Common myeloid progenitor, CD34-positive (primary cell): ENCODE data around the gene STAT2.
A peak's percentile ranks its signal among the peaks of the same experiment; 100 is the strongest.
"Not testable (repeated sequence)": the region's sequence is repeated elsewhere in the genome, so short reads cannot be mapped to it uniquely, and the experiment has no call there.

Experiments
- CTCF ChIA-PET: fragments of 350-600 bp; sonication (Branson Sonifier 250); formaldehyde crosslinking; loops from one replicate; lab custom pipeline; 2021; ENCODE audit warnings: antibody characterized with exemption; lab: Charles Lee
- POLR2A ChIA-PET: fragments of 350-600 bp; sonication (Branson Sonifier 250); formaldehyde crosslinking; loops from one replicate; lab custom pipeline; 2021; ENCODE audit warnings: antibody characterized with exemption; lab: Charles Lee
- DNase-seq, 3 donors: peaks; one replicate each; pipeline versions ENCODE4 v3.0.0 to v3.0.0-alpha.2; 2013
- H3K27ac ChIP-seq, 2 experiments: 1 replicate in 1 of 2; 2 replicates in 1 of 2; pipeline ENCODE4 v1.7.0; 2013; ENCODE audit warnings: inconsistent platforms in 2 of 2, low read length in 2 of 2, mild to moderate bottlenecking in 2 of 2, low read depth in 1 of 2, moderate library complexity in 1 of 2; ENCODE audit not compliant: severe bottlenecking in 2 of 2, insufficient read depth in 1 of 2, poor library complexity in 1 of 2
- H3K27me3 ChIP-seq, 5 experiments: replicated peaks in 2 of 5; 1 replicate in 3 of 5; 2 replicates in 2 of 5; pipeline versions ENCODE4 v1.6.1 to v1.7.0; 2013; ENCODE audit warnings: low read length in 4 of 5, mild to moderate bottlenecking in 2 of 5, moderate library complexity in 2 of 5, inconsistent platforms in 1 of 5; ENCODE audit not compliant: insufficient read depth in 5 of 5, control insufficient read depth in 4 of 5
- H3K36me3 ChIP-seq, 4 experiments: 1 replicate in 2 of 4; 2 replicates in 2 of 4; pipeline versions ENCODE4 v1.6.1 to v1.7.0; 2013; ENCODE audit warnings: low read length in 3 of 4, control low read depth in 1 of 4, mild to moderate bottlenecking in 1 of 4; ENCODE audit not compliant: control insufficient read depth in 4 of 4, insufficient read depth in 4 of 4
- H3K4me1 ChIP-seq, 4 experiments: 1 replicate in 3 of 4; 2 replicates in 1 of 4; pipeline versions ENCODE4 v1.6.1 to v1.7.1; 2013; ENCODE audit warnings: low read length in 3 of 4, mild to moderate bottlenecking in 3 of 4, control low read depth in 1 of 4, inconsistent platforms in 1 of 4, moderate library complexity in 1 of 4; ENCODE audit not compliant: control insufficient read depth in 4 of 4, insufficient read depth in 4 of 4; ENCODE audit errors: control extremely low read depth in 1 of 4
- H3K4me3 ChIP-seq, 7 experiments: 1 replicate in 4 of 7; 2 replicates in 3 of 7; pipeline versions ENCODE4 v1.5.1 to v1.7.0; 2013; ENCODE audit warnings: mild to moderate bottlenecking in 7 of 7, low read length in 6 of 7, moderate library complexity in 6 of 7, inconsistent platforms in 2 of 7, low read depth in 2 of 7, control low read depth in 1 of 7; ENCODE audit not compliant: insufficient read depth in 4 of 7, control insufficient read depth in 1 of 7; ENCODE audit errors: extremely low read depth in 1 of 7
- H3K9me3 ChIP-seq, 5 experiments: 1 replicate in 4 of 5; 2 replicates in 1 of 5; pipeline versions ENCODE4 v1.6.1 to v1.7.1; 2013; ENCODE audit warnings: low read length in 4 of 5, mild to moderate bottlenecking in 2 of 5, inconsistent platforms in 1 of 5, low read depth in 1 of 5, moderate library complexity in 1 of 5; ENCODE audit not compliant: control insufficient read depth in 4 of 5, insufficient read depth in 2 of 5; ENCODE audit errors: control extremely low read depth in 1 of 5
- WGBS: methylation state at CpG from one replicate; pipeline ENCODE4 v1.1.5; 2013; ENCODE audit not compliant: insufficient coverage; 5-methylcytosine and 5-hydroxymethylcytosine counted together

STAT2 gene

DNA sequence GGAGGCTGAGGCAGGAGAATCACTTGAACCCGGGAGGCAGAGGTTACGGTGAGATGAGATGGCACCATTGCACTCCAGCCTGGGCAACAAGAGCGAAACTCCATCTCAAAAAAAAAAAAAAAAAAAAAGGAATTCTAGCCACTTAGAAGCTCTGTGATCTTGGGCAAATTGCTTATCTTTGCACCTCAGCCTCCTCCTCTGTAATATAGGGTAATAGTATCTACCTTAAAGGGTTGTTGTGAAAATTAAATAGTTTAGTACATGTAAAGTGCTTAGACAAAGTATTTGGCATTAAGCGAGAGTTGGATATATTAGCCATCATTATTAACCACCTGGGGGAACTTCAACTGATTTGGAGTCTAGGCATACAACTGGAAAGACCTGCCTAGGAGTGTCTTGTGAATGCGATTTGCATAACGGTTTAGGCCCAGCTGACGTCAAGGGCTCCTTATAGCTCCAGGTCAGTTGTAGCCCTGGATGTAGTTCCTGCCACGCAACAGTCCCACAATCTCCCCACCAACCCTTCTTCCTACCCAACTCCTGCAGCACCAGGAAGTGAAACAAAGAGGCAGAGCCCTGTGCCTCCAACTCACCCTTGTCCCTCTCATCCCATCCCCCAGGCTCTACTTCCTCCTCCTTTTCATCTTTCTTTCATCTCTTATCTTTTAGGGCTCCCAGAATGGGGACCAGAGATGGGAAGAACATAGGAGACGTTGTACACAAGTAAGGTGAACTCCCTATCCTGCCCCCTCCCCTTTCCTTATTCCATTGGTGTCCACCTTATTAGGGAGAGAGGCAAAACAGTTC, 23.3 kb downstream of the STAT2 start:
- ChIA-PET CTCF (interaction anchor here (1.9 to 2.3 kb wide), 2 partner anchors 10 to 18 kb away, joined by 5 to 6 read pairs; no protein-coding TSS in a partner anchor), POLR2A (no interaction called here)
- H3K9me3 ChIP-seq = no peaks in the 10 kb centered on the region
- peak overlapping the region in 1 of 2 experiments; percentile 68 for H3K27ac ChIP-seq
- no peak overlapping the region for H3K4me3 ChIP-seq
- peaks cover 9 to 33% (median 28%) of the 10 kb centered on the region in 4 experiments for H3K4me1 ChIP-seq
- peaks cover 0 to 6% (median 2%) of the 10 kb centered on the region in 4 experiments for H3K36me3 ChIP-seq
- WGBS = 100% methylated on average over 6 of the region's 9 CpGs
- no peak for DNase-seq
- H3K27me3 ChIP-seq = no peaks in the 10 kb centered on the region

DNA sequence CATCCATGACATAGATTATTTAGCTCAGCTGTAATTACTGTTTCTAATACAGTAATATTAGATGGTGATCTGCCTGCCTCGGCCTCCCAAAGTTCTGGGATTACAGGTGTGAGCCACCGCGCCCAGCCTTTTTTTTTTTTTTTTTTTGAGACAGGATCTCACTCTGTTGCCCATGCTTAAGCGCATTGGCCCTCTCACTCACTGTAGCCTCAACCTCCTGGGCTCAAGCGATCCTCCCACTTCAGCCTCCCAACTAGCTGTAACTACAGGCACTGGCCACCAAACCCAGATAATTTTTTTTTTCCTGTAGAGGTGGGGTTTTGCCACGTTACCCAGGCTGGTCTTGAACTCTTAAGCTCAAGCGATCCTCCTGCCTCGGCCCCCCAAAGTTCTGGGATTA, 24.4 kb downstream of the STAT2 start:
- H3K27ac ChIP-seq = peak overlapping the region in 1 of 2 experiments; percentile 68
- 96% methylated on average over 5 of the region's 8 CpGs for WGBS
- H3K27me3 ChIP-seq, H3K9me3 ChIP-seq, H3K4me3 ChIP-seq, H3K36me3 ChIP-seq: not testable (repeated sequence)
- ChIA-PET POLR2A (interaction anchor here (0.7 kb wide), 1 partner anchor 172 kb away, joined by 4 read pairs; no protein-coding TSS in a partner anchor), CTCF (interaction anchor here (1.7 to 2.3 kb wide), 3 partner anchors 11 to 129 kb away, joined by 5 to 8 read pairs (median 6); no protein-coding TSS in a partner anchor)
- peaks cover 9 to 33% (median 28%) of the 10 kb centered on the region in 4 experiments for H3K4me1 ChIP-seq
- peak in 2 of 3 donors; percentile 17 to 26 for DNase-seq

DNA sequence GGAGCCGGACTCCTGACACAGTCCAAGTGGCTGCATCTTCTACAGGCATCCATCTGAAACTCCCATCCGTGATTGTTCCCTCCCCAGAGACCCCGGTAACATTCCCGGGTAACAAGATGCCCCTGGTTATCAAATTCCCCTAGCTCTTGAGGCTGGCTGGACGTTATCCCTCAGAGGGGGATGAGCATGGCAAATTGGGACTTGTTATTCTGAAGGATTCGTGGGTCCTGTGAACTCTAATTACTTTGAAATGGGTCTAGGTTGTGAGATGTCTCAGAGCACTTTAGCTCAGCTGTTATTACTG, 25.5 kb downstream of the STAT2 start:
- WGBS = 4% methylated on average over 4 of the region's 6 CpGs
- Histone ChIP-seq H3K36me3 (no peaks in the 10 kb centered on the region), H3K9me3 (no peaks in the 10 kb centered on the region), H3K4me1 (peaks cover 9 to 33% (median 28%) of the 10 kb centered on the region in 4 experiments), H3K27me3 (no peaks in the 10 kb centered on the region), H3K27ac (peak overlapping the region; percentile 99), H3K4me3 (peak overlapping the region; percentile 4 to 84 (median 72))
- DNase-seq = no peak
- ChIA-PET POLR2A (interaction anchor here (0.9 to 3.3 kb wide), 3 partner anchors 19 to 130 kb away, joined by 3 to 28 read pairs (median 4); partner anchors contain the start of genes CNPY2 and RNF41), CTCF (interaction anchor here (0.6 to 2.3 kb wide), 5 partner anchors 21 to 144 kb away, joined by 3 to 8 read pairs (median 6); no protein-coding TSS in a partner anchor)

DNA sequence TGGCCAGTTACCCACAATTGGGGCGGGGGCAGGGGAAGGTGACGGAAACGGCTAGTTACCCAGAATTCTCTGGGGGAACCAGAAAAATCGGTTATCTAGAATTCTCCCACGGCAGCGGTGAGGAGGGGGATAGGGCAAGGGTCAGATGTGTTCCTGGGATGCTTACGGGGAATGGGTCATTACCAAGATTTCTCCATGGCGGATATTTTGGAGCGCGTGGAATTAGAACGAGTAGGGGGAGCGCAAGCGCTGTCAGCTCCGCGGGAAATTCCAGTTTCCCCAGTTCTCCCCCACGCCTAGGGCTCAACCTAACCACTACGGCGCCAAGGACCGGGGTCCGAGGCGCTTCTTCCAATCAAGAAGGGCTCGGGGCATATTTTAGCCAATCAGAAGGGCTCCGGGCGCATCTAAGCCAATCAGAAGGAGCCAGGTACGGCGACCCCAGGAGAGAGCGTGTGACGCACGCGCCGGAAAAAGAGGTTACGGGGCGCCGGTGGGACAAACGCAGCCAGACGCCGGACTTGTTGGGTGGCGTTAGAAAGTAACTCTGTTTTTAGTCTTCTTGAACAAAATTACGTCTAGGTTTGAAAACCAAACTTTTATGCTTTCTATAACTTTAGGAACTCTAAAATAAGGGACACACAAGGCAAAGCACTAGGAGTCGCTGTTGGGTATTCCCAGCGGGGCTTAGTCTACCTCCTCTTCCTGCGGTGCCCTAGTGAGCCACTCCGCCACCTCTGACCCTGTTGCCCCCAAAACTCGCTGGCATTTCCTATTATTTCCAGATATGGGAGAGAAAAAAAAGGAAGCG, 26.0 kb downstream of the STAT2 start, which contains the start of gene PAN2:
TSS of gene PAN2 (minus strand) at position 322 of the 811 bp plus-strand sequence. CDS start 906 bp downstream, outside the sequence.
- no peaks in the 10 kb centered on the region for H3K36me3 ChIP-seq
- H3K4me3 ChIP-seq = peak within 1 kb of the TSS; percentile 4 to 84 (median 72)
- H3K9me3 ChIP-seq = no peaks in the 10 kb centered on the region
- WGBS = 0% methylated on average over 31 of the region's 45 CpGs
- CTCF ChIA-PET = interaction anchor here (0.8 to 2.2 kb wide), 6 partner anchors 18 to 144 kb away, joined by 3 to 8 read pairs (median 4); partner anchors contain the start of gene CNPY2
- no peaks in the 10 kb centered on the region for H3K27me3 ChIP-seq
- H3K27ac ChIP-seq = peak within 1 kb of the TSS; percentile 99
- DNase-seq = peak; percentile 98 to 99 (median 99)
- POLR2A ChIA-PET = interaction anchor here (0.6 to 3.3 kb wide), 7 partner anchors 11 to 1864 kb away, joined by 3 to 28 read pairs (median 4); partner anchors contain the start of genes CNPY2, RNF41 and STAT2
- peaks cover 9 to 30% (median 27%) of the 10 kb centered on the region in 4 experiments for H3K4me1 ChIP-seq

DNA sequence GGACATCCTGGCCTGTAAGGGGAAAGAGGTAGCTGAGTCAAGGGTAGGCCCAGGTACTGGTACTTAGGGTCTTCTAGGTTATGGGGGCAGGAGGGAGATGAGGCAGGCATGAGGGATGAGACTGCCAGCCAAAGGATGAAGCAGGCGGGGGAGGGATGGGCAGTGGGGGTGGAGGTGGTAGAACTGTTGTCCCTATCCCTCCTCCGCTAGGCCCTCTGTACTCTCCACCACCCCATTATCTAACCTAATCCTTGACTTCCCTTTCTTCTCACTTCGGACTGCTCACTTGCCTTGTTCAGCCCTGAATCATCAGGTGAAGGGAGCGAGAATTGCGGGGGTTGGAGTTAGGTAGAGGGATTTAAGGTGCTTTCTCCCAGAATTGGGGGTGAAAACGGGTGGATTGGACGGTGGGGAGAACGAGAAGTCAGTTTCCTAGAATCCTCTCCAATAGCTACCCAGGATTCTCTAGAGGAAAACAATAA, 26.7 kb downstream of the STAT2 start:
- no peaks in the 10 kb centered on the region for H3K27me3 ChIP-seq
- POLR2A ChIA-PET = interaction anchor here (0.6 to 3.3 kb wide), 8 partner anchors 11 to 1863 kb away, joined by 3 to 28 read pairs (median 4); partner anchors contain the start of genes CNPY2, COQ10A and STAT2
- DNase-seq = peak in 1 of 3 donors; percentile 81
- peaks cover 0 to 3% (median 0%) of the 10 kb centered on the region in 4 experiments for H3K36me3 ChIP-seq
- H3K4me1 ChIP-seq = peaks cover 9 to 25% (median 22%) of the 10 kb centered on the region in 4 experiments
- WGBS = no CpG with 5 or more reads among the region's 8 CpGs
- no peaks in the 10 kb centered on the region for H3K9me3 ChIP-seq
- CTCF ChIA-PET = interaction anchor here (0.6 to 2.2 kb wide), 5 partner anchors 17 to 135 kb away, joined by 3 to 7 read pairs (median 3); partner anchors contain the start of gene CNPY2
- peak overlapping the region; percentile 4 to 84 (median 72) for H3K4me3 ChIP-seq
- peak overlapping the region; percentile 99 for H3K27ac ChIP-seq

DNA sequence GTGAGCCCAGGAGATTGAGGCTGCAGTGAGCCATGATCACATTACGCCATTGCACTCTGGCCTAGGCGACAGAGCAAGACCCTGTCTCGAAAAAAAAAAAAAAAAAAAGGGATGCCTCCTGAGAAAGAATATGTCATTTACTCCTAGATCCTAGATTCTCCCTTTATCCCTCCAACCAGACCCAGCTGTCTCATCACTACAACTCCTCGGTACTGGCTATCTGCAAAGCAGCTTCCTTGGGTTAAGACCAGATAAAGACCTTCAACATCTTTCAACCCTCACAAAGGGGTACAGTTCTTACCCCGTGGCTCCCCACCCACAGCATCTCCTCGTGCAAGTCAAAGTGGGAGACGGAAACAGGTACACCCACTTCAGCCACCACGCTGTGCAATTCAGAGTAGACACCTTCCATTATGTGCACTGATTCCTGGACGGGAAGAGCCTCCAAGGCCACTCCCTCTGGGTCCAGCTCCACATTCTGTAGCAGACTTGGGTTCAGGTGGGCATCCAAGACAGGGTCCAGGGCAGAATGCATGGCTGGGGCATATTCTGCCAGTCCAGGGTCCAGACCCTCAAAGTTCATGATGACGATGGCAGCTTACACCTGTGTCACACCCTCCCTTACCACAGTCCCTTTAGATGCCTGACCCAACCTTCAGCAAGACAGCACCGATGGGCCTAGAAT, 27.3 kb downstream of the STAT2 start:
- no peaks in the 10 kb centered on the region for H3K9me3 ChIP-seq
- ChIA-PET POLR2A (interaction anchor here (0.7 to 3.3 kb wide), 7 partner anchors 9 to 132 kb away, joined by 3 to 28 read pairs (median 3); partner anchors contain the start of genes CNPY2 and COQ10A), CTCF (interaction anchor here (0.6 to 2.2 kb wide), 6 partner anchors 16 to 134 kb away, joined by 3 to 5 read pairs (median 3); partner anchors contain the start of gene CNPY2)
- H3K36me3 ChIP-seq = peaks cover 0 to 9% (median 5%) of the 10 kb centered on the region in 4 experiments
- peak overlapping the region in 5 of 7 experiments; percentile 71 to 84 (median 78) for H3K4me3 ChIP-seq
- DNase-seq = no peak
- 99% methylated on average over 6 of the region's 11 CpGs for WGBS
- H3K27me3 ChIP-seq = no peaks in the 10 kb centered on the region
- H3K27ac ChIP-seq = peak overlapping the region; percentile 99
- H3K4me1 ChIP-seq = peaks cover 9 to 23% (median 19%) of the 10 kb centered on the region in 4 experiments
